ENCODE data around the gene TAF4.
"Not testable (repeated sequence)": the region's sequence is repeated elsewhere in the genome, so short reads cannot be mapped to it uniquely, and the experiment has no call there.

The TAF4 gene

DNA sequence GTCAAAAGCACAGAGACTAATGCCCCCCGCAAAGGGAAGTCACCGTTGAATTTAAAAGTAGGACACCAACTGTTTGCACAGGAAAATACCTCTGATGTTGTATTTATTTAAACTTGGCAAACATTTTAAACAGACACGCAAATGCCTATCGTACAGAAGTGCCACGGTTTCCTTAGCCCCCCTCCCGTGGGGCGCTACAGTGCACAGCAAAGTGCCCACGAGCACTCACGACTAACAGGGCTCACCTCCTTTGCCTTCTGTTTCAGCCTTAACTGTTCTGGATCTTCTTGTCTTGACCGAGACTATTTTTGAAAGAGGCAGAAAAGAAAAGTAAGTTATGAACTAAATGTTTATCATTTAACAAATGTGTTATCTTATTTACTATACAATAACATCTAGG lies 67.8 kb downstream of the TAF4 start:
- no peak overlapping the region for H3K4me3 ChIP-seq (ENCODE audit: low read length)
- no peaks in the 10 kb centered on the region for H3K9me3 ChIP-seq (ENCODE audit: control insufficient read depth, low read length)
- no peaks in the 10 kb centered on the region for H3K27me3 ChIP-seq (ENCODE audit: control insufficient read depth, insufficient read depth, low read length)
- H3K9ac ChIP-seq (ENCODE audit: low read length): no peak overlapping the region
- no peaks in the 10 kb centered on the region for H3K4me1 ChIP-seq (ENCODE audit: control insufficient read depth, insufficient read depth, low read length)
- peaks cover 8% of the 10 kb centered on the region for H3K36me3 ChIP-seq (ENCODE audit: control insufficient read depth, insufficient read depth, low read length)

- Histone ChIP-seq H3K36me3 (ENCODE audit: control insufficient read depth, insufficient read depth, low read length) (peaks cover 8% of the 10 kb centered on the region), H3K9me3 (ENCODE audit: control insufficient read depth, low read length) (no peaks in the 10 kb centered on the region), H3K9ac (ENCODE audit: low read length) (no peak overlapping the region), H3K4me3 (ENCODE audit: low read length) (no peak overlapping the region), H3K27me3 (ENCODE audit: control insufficient read depth, insufficient read depth, low read length) (no peaks in the 10 kb centered on the region), H3K4me1 (ENCODE audit: control insufficient read depth, insufficient read depth, low read length) (no peaks in the 10 kb centered on the region)
These were observed 68.3 kb downstream of the TAF4 start for GRCh38 chr20:61997372-61997771.

DNA sequence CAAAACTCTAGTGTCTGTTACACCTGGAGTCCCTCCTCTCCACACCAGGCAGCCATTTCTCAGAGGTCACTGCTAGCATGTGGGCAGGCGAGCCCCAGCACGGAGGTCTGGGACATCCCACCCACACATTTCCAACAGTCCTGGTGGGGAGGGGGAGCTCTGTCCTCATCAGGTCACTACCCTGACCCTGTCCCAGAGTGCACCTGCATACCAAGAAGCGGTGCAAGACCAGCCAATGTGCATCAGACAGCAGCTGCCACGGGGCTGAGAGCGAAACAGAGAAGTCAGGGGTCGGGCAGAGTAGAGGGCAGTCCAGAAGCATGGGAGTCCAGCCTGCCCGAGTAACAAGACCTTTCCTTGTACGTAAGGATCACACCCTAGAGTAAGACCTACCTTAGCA lies 71.1 kb downstream of the TAF4 start:
- Histone ChIP-seq H3K4me1 (ENCODE audit: control insufficient read depth, insufficient read depth, low read length) (no peaks in the 10 kb centered on the region), H3K27me3 (ENCODE audit: control insufficient read depth, insufficient read depth, low read length) (no peaks in the 10 kb centered on the region)

GRCh38 chr20:61993058-61993457 lies 72.6 kb downstream of the TAF4 start:
- H3K4me1 ChIP-seq (ENCODE audit: control insufficient read depth, insufficient read depth, low read length): no peaks in the 10 kb centered on the region
- no peaks in the 10 kb centered on the region for H3K27me3 ChIP-seq (ENCODE audit: control insufficient read depth, insufficient read depth, low read length)
- H3K9me3 ChIP-seq (ENCODE audit: control insufficient read depth, low read length): no peaks in the 10 kb centered on the region
- H3K9ac ChIP-seq (ENCODE audit: low read length): no peak overlapping the region
- H3K36me3 ChIP-seq (ENCODE audit: control insufficient read depth, insufficient read depth, low read length): no peaks in the 10 kb centered on the region
- no peak overlapping the region for H3K4me3 ChIP-seq (ENCODE audit: low read length)

More for the DNA sequence above, 71.1 kb downstream of the TAF4 start:
- no peak overlapping the region for H3K9ac ChIP-seq (ENCODE audit: low read length)
- H3K4me3 ChIP-seq (ENCODE audit: low read length): no peak overlapping the region
- H3K9me3 ChIP-seq (ENCODE audit: control insufficient read depth, low read length): no peaks in the 10 kb centered on the region
- H3K36me3 ChIP-seq (ENCODE audit: control insufficient read depth, insufficient read depth, low read length): no peaks in the 10 kb centered on the region

DNA sequence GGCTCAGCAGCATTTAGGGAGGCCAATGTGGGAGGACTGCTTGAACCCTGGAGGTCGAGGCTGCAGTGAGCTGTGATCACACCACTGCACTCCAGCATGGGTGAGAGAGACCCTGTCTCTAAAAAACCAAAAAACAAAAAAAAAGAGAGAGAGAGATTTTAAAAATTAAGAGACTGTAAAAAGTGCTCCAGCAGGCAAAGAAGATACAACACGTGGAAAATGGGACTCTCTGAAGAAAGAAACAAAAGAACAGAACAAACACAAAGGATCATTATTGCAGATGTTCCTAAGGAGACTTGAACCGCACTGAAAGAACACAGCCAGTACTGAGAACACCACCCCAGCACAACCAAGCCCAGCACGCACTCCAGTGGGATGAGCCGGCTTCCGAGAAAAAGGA lies 74.2 kb downstream of the TAF4 start:
- Histone ChIP-seq H3K9me3 (ENCODE audit: control insufficient read depth, low read length) (no peaks in the 10 kb centered on the region), H3K9ac (ENCODE audit: low read length) (no peak overlapping the region), H3K4me3 (ENCODE audit: low read length) (no peak overlapping the region), H3K36me3 (ENCODE audit: control insufficient read depth, insufficient read depth, low read length) (no peaks in the 10 kb centered on the region), H3K4me1 (ENCODE audit: control insufficient read depth, insufficient read depth, low read length) (no peaks in the 10 kb centered on the region), H3K27me3 (ENCODE audit: control insufficient read depth, insufficient read depth, low read length) (no peaks in the 10 kb centered on the region)

DNA sequence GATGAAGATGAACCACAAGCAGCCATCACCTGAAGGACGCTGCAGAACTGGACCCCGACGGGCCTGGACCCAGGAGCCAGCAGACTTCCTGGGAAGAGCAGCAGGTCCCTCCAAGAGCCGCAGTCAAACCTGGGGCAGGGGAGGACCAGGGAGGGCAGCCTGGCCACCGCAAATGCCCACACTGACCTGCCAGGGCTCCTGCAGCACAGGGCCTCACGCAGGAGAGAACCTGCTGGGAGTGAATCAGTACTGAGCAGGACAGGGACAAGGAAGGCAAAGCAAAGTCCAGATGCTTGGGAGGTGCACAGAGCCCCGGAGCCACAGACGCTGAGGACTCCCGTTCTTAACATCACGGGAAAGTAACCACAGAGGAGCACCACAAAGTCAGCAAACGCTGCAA lies 75.2 kb downstream of the TAF4 start:
- Histone ChIP-seq H3K4me3 (ENCODE audit: low read length) (no peak overlapping the region), H3K4me1 (ENCODE audit: control insufficient read depth, insufficient read depth, low read length) (no peaks in the 10 kb centered on the region), H3K9ac (ENCODE audit: low read length) (no peak overlapping the region), H3K36me3 (ENCODE audit: control insufficient read depth, insufficient read depth, low read length) (no peaks in the 10 kb centered on the region), H3K9me3 (ENCODE audit: control insufficient read depth, low read length) (no peaks in the 10 kb centered on the region), H3K27me3 (ENCODE audit: control insufficient read depth, insufficient read depth, low read length) (no peaks in the 10 kb centered on the region)

GRCh38 chr20:61989741-61990140 lies 75.9 kb downstream of the TAF4 start:
- no peaks in the 10 kb centered on the region for H3K27me3 ChIP-seq (ENCODE audit: control insufficient read depth, insufficient read depth, low read length)
- H3K4me3 ChIP-seq (ENCODE audit: low read length): no peak overlapping the region
- H3K9me3 ChIP-seq (ENCODE audit: control insufficient read depth, low read length): no peaks in the 10 kb centered on the region
- no peak overlapping the region for H3K9ac ChIP-seq (ENCODE audit: low read length)
- no peaks in the 10 kb centered on the region for H3K36me3 ChIP-seq (ENCODE audit: control insufficient read depth, insufficient read depth, low read length)
- no peaks in the 10 kb centered on the region for H3K4me1 ChIP-seq (ENCODE audit: control insufficient read depth, insufficient read depth, low read length)

GRCh38 chr20:61988665-61989064 lies 77.0 kb downstream of the TAF4 start:
- Histone ChIP-seq H3K27me3 (ENCODE audit: control insufficient read depth, insufficient read depth, low read length) (no peaks in the 10 kb centered on the region), H3K4me3 (ENCODE audit: low read length) (no peak overlapping the region), H3K36me3 (ENCODE audit: control insufficient read depth, insufficient read depth, low read length) (peaks cover 5% of the 10 kb centered on the region), H3K9ac (ENCODE audit: low read length) (no peak overlapping the region), H3K4me1 (ENCODE audit: control insufficient read depth, insufficient read depth, low read length) (no peaks in the 10 kb centered on the region), H3K9me3 (ENCODE audit: control insufficient read depth, low read length) (no peaks in the 10 kb centered on the region)

GRCh38 chr20:61986762-61987321 lies 78.8 kb downstream of the TAF4 start:
- Histone ChIP-seq H3K4me1 (ENCODE audit: control insufficient read depth, insufficient read depth, low read length) (no peaks in the 10 kb centered on the region), H3K27me3 (ENCODE audit: control insufficient read depth, insufficient read depth, low read length) (no peaks in the 10 kb centered on the region), H3K9ac (ENCODE audit: low read length) (no peak overlapping the region), H3K36me3 (ENCODE audit: control insufficient read depth, insufficient read depth, low read length) (peaks cover 5% of the 10 kb centered on the region), H3K9me3 (ENCODE audit: control insufficient read depth, low read length) (no peaks in the 10 kb centered on the region), H3K4me3 (ENCODE audit: low read length) (no peak overlapping the region)

- H3K36me3 ChIP-seq (ENCODE audit: control insufficient read depth, insufficient read depth, low read length): peaks cover 5% of the 10 kb centered on the region
- H3K4me1 ChIP-seq (ENCODE audit: control insufficient read depth, insufficient read depth, low read length): no peaks in the 10 kb centered on the region
- H3K4me3 ChIP-seq (ENCODE audit: low read length): no peak overlapping the region
- no peaks in the 10 kb centered on the region for H3K27me3 ChIP-seq (ENCODE audit: control insufficient read depth, insufficient read depth, low read length)
- H3K9me3 ChIP-seq (ENCODE audit: control insufficient read depth, low read length): no peaks in the 10 kb centered on the region
- no peak overlapping the region for H3K9ac ChIP-seq (ENCODE audit: low read length)
These were observed 80.6 kb downstream of the TAF4 start for GRCh38 chr20:61985096-61985495.

GRCh38 chr20:61984431-61984830 lies 81.2 kb downstream of the TAF4 start:
- H3K27me3 ChIP-seq (ENCODE audit: control insufficient read depth, insufficient read depth, low read length); H3K9me3 ChIP-seq (ENCODE audit: control insufficient read depth, low read length); H3K4me1 ChIP-seq (ENCODE audit: control insufficient read depth, insufficient read depth, low read length); H3K4me3 ChIP-seq (ENCODE audit: low read length); H3K36me3 ChIP-seq (ENCODE audit: control insufficient read depth, insufficient read depth, low read length); H3K9ac ChIP-seq (ENCODE audit: low read length): not testable (repeated sequence)

- Histone ChIP-seq H3K9ac (ENCODE audit: low read length) (no peak overlapping the region), H3K9me3 (ENCODE audit: control insufficient read depth, low read length) (no peaks in the 10 kb centered on the region), H3K36me3 (ENCODE audit: control insufficient read depth, insufficient read depth, low read length) (peaks cover 5% of the 10 kb centered on the region)
These were observed 81.7 kb downstream of the TAF4 start for GRCh38 chr20:61983965-61984364.

DNA sequence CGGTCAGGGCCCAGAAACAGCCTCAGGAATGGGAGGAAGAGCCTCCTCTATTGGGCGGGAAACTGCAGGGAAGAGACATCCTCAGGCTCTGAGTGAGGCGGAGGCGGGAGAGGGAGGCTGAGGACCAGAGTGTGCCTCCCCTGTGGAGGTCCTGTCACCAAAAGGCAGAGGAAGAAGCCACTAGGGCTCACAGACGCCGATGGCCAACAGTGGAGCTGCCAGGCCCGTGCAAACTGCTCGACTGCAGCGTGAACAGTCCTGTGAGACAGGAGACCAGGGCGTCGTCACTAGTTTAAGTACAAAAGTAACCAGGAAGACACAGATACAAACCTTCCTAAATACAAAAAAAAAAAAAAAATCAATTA lies 82.7 kb downstream of the TAF4 start:
- H3K27me3 ChIP-seq (ENCODE audit: control insufficient read depth, insufficient read depth, low read length): no peaks in the 10 kb centered on the region
- no peak overlapping the region for H3K4me3 ChIP-seq (ENCODE audit: low read length)
- H3K36me3 ChIP-seq (ENCODE audit: control insufficient read depth, insufficient read depth, low read length): peaks cover 5% of the 10 kb centered on the region
- no peak overlapping the region for H3K9ac ChIP-seq (ENCODE audit: low read length)
- H3K4me1 ChIP-seq (ENCODE audit: control insufficient read depth, insufficient read depth, low read length): no peaks in the 10 kb centered on the region
- H3K9me3 ChIP-seq (ENCODE audit: control insufficient read depth, low read length): no peaks in the 10 kb centered on the region

More at GRCh38 chr20:61983965-61984364, 81.7 kb downstream of the TAF4 start:
- H3K4me1 ChIP-seq (ENCODE audit: control insufficient read depth, insufficient read depth, low read length): no peaks in the 10 kb centered on the region
- H3K27me3 ChIP-seq (ENCODE audit: control insufficient read depth, insufficient read depth, low read length): no peaks in the 10 kb centered on the region
- H3K4me3 ChIP-seq (ENCODE audit: low read length): no peak overlapping the region
